HuH-7.5 (cell line): ENCODE results near the gene ENTPD2.

ENCODE experiments used
- DNase-seq: peaks from one replicate; pipeline ENCODE4 v3.0.0; 2011; ENCODE audit warnings: low spot score

Gene ENTPD2

DNA sequence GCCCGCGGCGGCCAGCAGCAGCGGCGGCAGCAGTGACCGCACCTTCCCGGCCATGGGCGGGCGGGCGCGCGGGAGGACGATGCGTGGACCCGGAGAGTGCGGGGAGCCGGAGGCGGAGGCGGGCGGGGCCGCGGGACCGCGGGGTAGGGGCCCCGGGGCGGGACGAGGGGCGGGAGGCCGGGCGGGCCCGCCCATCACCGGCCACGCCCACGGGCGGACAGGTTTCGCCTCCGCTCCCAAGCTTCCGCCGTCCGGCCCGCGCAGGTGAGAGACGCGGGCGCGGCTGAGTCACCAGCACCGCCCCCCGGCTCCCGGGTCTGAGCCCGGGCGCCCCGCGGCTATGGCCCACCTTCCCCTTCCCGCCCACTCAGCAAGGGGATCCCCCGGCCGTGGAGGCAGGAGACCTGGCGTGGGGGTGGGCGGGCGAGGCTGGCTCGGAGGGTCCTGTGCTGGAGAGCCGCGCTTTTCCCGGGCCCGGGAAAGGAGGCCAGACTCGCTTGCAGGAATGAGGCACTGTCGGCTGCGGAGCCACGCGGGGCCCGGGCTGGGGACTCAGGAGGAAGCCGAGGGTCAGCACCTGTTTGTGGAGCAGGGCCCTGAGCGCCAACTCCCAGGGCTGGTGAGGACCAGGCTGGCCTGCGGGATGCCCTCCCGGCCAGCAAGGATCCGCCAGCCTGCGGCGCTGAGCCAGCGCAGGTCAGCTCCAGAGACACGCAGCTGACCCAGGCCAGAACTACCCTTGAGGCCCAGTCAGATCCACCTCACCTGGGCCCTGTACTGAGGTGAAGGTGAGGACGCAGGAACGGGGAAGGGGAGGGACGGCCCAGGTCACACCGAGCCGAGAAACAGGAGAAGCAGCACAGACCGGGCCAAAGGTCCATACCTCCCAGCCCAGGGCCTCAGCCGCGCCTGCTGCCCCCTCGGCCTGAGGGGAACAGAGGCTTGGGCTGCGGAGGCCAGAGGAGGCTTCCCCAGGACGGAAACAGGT is at the start of gene ENTPD2:
TSS of gene ENTPD2 (minus strand) at position 118 of the 988 bp plus-strand sequence. CDS start at position 54, 64 bp downstream.
- DNase-seq: peak; percentile 86

GRCh38 chr9:137103206-137103999 is 49.5 kb upstream of the ENTPD2 start:
- DNase-seq: no peak

DNA sequence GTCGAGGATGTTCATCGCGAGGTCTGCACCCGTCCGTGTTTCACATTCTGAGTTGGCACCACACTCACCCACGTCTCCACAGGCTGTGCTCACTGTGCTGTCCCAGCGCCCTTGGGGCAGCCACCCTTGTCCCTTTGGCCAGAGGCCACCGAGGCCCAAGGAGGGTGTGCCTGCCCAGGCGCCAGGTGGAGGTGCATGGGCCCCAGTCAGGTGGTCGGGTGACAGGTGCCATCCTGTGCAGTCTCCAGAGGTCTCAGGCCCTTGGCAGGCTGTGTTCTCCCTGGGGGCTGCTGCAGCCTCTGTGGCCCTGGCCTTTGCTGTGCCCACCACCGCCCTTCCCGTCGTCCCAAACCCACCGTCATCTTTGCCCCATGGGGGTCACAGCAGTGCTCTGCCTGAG is 45.4 kb upstream of the ENTPD2 start:
- DNase-seq: no peak

DNA sequence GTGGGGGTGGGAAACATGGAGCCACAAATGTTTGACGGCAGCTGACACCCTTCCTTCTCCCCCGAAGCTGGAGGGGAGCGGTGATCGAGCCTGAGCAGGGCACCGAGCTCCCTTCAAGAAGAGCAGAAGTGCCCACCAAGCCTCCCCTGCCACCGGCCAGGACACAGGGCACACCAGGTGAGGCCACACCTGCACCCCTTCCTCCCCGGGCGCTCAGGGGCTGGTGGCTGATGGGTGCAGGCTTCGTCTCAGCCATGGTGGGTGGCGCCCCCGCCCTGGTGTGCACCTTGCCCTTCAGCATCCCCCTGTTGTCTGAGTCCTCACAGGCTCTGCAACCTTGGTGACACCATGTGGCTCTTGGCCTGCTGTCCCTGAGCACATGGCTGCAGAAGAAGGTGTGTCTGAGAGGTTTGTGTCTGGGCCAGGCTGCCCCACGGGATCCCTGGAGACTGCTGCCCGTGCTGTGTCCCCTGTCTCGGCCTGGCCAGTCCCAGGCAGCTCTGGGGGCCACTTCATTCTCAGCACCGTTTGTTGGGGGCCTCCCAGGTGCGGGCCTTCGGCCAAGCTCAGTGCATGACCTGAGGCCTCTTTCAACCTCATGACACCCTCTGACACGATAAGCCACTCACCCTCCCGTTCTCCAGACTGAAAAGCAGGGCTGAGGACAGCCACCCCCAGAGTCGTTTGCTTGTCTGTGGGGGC is 44.1 kb upstream of the ENTPD2 start:
- no peak for DNase-seq

DNA sequence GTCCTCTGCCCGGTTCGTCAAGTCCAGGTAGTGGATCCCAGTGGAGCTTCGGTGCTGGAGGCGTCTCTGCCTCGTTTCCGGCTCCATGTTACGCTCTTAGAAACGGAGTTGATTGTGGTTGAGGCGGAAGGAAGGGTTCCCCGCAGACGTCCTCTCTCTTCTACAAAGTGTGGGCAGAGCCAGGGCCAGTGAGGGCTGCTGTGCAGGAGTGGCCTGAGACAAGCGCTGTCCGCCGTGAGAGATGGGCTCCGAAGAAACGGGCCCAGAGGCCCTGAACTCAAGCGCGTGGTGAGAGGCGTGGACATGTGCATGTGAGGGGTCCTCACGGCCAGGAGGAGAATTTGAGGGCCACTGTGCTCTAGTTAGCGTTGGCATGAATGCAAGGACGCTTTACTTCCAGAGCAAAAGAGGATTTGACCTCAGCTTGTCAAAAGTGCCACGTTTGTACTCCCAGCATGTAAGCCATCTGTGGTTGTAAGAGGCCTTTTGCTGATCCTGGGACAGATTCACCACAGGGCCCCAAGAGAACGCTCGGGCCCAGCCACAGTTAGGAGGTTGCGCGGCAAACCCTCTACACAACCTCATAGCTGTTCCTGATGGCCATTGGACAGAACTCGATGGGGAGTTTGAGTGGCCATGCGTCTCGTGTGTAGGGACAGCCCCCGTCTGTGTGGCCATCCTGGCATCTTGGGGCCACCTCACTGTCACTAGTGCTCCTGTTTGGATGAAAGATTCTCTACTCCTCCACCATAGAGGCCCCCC is 43.1 kb upstream of the ENTPD2 start:
- no peak for DNase-seq

GRCh38 chr9:137095664-137096517 is 42.0 kb upstream of the ENTPD2 start:
- DNase-seq: no peak

GRCh38 chr9:137089232-137089947 is 35.5 kb upstream of the ENTPD2 start:
- no peak for DNase-seq

DNA sequence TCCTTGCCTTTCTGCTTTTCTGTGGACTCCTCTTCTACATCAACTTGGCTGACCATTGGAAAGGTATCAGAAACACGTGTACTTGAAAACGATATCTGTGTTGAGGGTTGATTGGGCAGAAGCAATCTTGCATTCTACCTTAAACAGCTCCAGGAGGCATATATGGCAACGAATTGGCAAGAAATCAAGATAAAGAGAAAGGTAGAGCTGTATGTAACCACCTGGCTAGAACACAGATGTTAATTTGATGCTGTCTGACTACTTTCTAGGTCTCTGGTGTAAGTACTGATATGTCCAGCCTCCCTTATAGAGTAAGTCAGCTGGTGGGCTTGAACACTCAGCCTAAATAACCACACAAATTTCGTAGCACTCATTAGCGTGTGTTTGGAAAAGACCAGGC is 34.3 kb upstream of the ENTPD2 start:
- DNase-seq: no peak

DNA sequence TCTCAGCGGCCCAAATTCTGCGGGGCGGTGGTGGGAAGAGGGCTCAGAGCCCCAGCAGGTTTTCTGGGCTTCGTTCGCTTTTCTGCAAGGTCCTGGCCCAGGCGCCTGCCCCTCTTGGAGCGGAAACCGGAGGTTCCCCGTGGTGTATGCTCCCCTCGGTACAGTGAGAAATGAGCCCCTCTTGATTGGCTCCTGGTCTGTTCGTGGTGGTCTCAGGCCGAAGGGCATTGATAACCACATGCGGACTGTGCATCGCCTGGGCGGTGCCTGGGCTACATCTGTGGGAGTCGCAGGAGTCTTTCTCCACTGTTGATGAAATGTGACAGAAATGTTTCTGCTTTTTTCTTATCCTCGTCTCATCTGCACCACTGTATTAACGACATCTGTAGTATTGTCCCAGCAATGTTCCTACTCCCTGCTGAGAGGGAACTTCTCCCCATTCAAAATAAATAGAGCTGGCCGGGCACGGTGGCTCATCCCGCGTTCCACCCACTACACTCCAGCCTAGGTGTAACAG is 33.6 kb upstream of the ENTPD2 start:
- peak; percentile 50 for DNase-seq

DNA sequence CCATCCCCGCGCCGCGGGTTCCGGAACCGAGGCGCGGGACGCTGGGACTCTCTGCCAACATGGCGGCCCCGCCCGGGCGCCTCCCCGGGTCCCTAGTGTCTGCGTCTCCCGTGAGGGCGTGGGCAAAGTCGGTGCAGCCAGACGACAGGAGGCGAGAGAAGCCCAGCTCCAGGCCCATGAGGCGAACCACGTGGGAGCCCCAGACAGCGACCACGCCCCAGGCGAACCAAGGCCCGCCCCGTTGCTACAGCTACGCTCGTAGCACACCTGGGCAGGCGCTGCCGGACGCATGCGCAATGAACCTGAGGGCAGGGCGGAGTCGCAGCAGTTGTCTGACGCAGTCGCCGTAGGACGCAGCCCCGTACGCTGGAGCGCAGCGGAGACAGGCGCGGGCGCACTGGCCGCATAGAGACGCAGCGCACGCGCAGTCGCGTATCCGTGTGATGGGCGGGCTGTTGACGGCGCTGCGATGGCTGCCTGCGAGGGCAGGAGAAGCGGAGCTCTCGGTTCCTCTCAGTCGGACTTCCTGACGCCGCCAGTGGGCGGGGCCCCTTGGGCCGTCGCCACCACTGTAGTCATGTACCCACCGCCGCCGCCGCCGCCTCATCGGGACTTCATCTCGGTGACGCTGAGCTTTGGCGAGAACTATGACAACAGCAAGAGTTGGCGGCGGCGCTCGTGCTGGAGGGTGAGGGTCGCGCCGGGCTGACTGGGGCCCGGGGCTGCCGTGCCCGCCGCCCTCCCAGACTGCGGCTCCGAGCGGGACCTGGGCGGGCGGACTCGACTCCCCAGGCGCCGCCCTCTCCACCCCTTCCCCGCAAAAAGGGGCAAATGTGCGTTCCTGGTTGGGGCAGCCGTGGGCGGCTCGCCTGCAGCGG is 32.9 kb upstream of the ENTPD2 start, which contains the start of gene MAN1B1:
TSS of gene MAN1B1 (plus strand) at position 455 of the 878 bp plus-strand sequence. CDS start at position 470, 15 bp downstream.
- DNase-seq: peak; percentile 98

DNA sequence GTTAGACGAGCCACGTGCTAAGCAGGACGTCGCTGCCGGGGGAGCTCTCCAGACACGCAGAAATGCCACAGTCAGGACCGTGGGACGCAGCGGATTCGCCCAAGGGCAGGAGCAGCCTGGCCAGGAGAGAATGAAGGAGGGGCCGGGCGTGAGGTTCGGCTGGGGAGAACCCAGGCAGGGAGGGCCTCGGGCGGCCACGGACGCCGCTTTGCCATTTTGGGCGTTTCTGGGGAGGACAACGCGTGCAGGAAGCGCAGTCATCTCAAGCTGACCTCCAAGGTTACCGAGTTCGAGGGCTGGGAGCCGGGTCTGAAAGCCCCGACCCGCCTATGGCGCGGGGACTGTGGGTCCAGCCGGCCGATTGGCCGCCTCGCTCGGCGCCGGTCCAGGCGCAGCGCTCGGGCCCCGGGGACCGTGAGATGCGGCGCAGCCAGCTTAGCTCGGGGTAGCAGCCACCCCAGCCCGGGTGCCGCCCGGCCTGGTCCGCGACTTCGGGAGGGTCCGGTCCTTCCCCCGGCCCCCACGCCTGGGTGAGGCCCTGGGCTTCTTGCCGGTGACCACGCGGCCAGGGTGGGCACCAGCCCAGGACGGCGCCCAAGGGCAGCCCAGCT is 32.2 kb upstream of the ENTPD2 start:
- DNase-seq: peak; percentile 52

GRCh38 chr9:137084526-137084925 is 30.7 kb upstream of the ENTPD2 start:
- no peak for DNase-seq

DNA sequence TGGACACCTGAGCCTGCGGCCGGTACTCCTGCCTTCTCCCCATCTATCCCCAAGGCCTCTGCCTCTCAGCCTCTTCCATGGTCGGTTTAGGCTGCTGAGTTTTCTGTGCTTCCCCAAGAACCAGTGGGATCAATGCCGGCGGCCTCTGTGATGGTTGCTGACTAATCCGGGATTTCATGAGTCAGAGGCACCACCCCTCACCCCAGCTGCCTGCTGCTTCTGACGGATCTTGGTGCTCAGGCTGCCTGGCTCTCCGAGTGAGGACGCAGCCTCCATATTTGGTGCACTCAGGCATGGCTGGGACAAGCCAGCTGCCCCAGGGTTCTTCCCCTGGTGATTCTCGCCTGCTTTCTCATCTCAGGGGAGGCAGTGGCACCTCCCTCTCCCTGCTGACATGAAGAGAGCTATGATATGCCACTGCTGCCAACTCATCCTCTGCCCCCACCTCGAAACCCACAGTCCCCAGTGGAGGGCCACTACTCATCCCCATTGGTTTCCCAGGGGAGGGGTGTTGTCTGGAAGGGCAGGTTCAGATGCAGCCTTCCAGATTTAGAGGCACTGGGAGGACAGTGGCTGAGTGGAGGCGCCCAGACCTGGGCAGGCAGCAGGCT is 29.6 kb upstream of the ENTPD2 start:
- no peak for DNase-seq

GRCh38 chr9:137082925-137083290 is 29.0 kb upstream of the ENTPD2 start:
- no peak for DNase-seq

GRCh38 chr9:137082222-137082924 is 28.5 kb upstream of the ENTPD2 start:
- no peak for DNase-seq

GRCh38 chr9:137080260-137081122 is 26.6 kb upstream of the ENTPD2 start:
- no peak for DNase-seq
